22Rv1 (cell line): ENCODE data around the gene ALG14.

Experiments used
- CTCF ChIP-seq: fragments of 450-650 bp; IDR thresholded peaks from 2 replicates; pipeline ENCODE4 v1.5.1; 2017; ENCODE audit warnings: mild to moderate bottlenecking
- ZFX ChIP-seq: fragments of 450-650 bp; IDR thresholded peaks from 2 replicates; pipeline ENCODE4 v1.6.1; 2017; ENCODE audit warnings: antibody characterized with exemption, borderline replicate concordance

- TF ChIP-seq CTCF (no peak), ZFX (no peak)
Measured at GRCh38 chr1:95071539-95071938, 1.2 kb downstream of the ALG14 start.
